Stimulated activated CD4-positive, alpha-beta T cell treated with anti-CD3 and anti-CD28 coated beads, Interleukin-1b, Interleukin-23, amount 100 ng/mL, for 1 hour (primary cell): ENCODE results near the gene TUBGCP5.
"Not testable (repeated sequence)": the region's sequence is repeated elsewhere in the genome, so short reads cannot be mapped to it uniquely, and the experiment has no call there.

Source experiments
- DNase-seq, 2 donors: peaks; one replicate each; pipeline ENCODE4 v3.0.0-alpha.2; 2020; ENCODE audit warnings: low read depth in 2 of 2

The TUBGCP5 gene

DNA sequence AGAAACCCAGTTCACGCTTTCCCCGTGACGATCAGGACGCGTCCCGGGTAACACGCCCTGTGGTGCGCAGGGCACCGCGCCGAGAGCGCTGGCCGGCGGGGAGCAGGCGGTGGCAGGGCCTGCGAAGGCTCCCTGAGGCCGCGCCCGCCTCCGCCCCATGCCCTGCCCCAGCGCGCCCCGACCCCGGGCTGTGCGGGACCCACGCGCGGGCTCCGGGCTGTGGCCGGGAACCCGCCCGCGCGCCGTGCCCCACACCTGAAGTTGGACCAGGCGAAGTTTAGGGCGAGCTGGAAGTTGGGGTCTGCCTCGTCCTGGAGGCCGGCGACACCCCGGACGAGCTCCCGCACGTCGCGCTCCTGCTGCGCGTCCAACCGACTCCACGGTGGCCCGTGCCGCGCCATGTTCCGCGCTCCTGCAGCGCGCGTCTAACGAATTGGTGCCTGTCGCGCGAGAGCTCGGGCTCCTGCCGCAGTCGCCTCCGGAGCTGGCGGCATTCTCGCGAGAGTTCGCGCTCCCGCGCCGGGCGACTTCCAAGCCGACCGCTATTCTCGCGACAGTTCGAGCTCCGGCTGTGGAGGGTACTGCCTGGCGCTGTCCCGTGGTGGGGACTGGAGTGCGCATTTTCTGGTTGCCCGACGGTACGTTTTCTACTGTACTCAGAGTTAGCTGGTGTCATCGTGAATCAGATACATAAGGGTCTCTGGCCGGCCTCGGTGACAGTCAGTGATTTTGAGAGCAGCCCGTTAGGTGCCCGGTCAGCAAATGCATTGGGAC lies at the start of gene TUBGCP5:
Gene TUBGCP5 (minus strand): TSS at position 427 of the 774 bp plus-strand sequence. CDS start 26 bp downstream, at position 401.
- DNase-seq, result peak; percentile 90 to 94

DNA sequence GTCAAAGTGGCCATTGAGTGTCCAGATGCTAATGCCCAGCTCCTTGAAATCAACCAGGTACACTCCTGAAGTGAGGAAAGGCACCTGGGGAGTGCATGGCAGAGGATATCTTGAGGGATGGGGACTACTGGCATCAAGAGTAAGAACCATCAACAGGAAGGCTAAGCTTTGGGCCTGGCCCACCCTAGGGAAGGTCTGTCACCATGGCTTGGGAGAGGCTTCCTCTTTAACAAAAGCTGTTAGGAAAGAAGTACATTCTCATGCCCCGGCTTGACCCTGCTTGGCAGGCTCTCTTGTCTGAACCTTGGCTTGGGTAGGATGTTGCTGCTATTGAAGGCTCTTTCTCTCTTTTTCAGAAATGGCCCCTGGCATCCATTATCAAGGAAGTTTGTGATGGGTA lies 43.7 kb upstream of the TUBGCP5 start:
- DNase-seq, result no peak

DNA sequence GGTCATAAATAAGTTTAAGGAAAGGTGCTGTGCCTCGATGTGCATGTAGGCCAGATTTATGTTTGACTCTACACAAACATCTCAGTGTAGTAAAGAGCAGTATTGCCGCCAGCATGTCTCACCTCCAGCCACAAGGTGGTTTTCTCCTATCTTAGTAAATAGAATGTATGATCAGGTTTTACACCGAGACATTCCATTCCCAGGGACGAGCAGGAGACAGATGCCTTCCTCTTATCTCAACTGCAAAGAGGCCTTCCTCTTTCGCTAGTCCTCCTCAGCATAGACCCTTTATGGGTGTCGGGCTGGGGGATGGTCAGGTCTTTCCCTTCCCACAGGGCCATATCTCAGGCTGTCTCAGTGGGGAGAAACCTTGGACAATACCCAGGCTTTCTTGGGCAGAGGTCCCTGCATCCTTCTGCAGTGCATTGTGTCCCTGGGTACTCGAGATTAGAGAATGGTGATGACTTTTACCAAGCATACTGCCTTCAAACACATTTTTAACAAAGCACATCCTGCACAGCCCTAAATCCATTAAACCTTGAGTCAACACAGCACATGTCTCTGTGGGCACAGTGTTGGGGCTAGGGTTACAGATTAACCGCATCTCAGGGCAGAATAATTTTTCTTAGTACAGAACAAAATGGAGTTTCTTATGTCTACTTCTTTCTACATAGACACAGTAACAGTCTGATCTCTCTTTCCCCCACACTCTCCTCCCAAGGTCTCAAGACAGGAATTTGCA lies 42.8 kb upstream of the TUBGCP5 start:
- not testable (repeated sequence) for DNase-seq

DNA sequence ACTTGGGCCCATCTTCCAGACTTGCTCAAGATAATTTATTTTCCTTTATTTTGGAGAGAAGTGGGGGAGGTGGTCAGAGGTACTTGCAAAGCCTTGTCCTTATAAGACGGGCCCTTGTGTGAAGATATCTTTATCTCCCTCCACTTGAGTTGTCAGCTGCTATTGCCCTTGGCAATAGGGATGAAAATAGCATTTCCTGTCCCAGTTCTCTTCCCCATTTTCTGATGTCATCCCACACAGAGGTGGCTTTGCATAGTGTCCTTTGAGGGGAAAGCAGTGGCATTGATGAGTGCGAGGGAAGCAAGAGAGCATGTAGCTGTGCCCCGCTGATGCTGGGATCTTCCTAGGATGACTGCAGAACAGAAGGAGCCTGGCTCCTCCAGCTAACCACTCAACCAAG lies 41.9 kb upstream of the TUBGCP5 start:
- no peak for DNase-seq

DNA sequence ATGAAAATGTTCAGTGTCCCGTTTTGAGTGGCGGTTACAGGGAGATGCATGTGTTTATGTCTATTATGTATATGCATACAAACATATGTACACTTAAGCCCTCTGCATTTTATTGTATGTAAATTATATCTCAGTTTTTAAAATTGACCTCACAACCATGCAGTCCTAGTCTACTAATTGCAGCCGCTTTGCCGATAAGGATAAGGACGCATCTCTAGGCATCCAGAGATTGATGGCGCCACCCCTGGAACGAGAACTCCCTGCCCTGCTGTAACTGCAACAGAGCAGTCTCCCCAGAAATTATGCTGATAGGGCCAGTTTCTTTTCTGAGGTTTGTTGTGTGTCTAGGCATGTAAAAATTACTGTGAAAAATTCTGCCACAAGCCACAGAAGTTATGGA lies 40.4 kb upstream of the TUBGCP5 start:
- DNase-seq, result no peak

DNA sequence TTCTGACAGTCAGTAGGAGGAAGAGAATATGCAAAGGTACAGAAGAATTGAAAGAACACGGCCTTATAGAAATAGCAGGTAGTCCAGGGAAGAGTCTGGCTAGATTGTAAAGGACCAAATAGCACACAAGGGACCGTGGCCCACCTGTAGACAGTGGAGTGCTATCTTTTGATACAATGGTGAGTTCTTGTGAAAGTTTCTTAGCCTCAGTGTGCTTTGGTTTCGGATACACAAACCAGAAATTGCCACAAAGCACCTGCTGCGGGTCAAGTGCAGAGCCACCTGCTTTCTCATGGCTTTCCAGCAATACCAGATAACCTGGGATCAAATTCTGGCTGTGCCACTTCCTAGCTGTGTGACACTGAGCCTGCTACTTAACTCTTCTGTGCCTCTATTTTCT lies 36.6 kb upstream of the TUBGCP5 start:
- DNase-seq, result no peak

DNA sequence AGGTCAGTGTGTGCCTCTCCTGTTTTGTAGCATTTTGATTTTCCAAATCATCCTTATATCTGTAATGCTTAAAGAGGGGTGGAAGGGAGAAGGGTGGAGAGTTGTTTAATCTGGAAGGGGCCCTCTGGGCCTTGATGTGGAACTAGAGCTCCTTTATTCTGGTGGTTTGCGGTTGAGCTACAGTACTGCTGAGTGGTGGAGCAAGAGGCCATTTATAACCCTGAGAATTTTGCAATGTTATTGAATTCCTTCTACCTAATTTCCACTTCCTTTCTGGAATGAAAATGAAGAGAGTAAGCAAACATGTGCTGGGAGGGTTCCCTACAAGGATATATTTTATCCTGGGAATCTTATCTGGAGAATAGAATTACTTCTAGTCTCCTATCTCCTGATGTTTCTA lies 35.3 kb upstream of the TUBGCP5 start:
- no peak for DNase-seq

DNA sequence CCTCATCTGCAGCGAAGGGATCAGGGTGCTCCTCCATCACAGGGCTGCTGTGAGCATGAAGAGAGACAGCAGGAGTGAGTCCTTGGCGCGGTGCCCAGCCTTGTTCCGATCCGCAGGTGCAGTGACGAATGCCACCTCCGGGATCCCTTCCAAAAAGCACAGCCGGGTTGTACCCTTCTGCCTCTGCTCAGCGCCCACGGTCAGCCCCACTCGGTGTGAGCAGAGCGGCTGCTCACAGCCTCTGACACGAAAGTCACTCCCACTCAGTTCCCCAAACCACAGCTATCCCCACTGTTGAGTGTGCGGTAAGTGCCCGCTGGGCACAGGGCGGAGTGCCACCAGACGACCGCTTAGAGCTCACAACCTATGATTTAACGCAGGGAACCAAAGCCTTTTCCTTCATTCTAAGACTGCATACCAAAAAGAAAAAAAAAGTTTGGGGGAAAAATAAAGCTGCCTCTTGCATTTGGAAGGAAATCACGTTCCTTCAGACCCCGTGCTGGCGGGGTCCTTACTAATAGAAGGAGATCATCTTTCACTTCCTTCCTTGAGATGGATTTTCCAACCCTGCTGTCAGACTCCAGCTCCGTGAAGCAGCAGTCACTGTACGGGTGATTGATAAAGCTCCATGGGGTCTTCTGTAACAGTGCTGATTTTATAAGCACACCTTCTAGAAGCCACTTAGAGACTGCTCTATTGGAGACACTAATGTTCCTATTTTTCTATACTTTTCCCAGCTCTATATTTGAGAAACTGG lies 34.7 kb upstream of the TUBGCP5 start:
- no peak for DNase-seq

DNA sequence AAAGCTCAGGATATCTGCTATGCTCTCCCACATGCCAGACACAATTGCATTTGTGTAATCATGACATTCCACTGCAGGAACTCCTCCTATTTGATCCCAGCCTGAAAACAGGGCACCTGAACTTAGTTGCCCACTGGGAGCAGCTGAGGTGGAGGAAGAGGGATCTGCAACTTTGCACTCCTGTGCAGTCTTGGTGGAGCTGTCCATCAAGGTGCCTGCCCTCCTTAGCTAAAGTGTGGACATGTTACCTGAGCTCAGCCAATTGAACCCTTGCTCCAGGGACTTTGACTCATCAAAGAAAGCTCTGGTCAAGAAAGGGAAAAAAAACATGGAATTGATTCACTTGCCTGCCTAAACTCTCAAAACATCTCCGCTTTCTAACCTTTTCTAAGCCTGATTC lies 33.3 kb upstream of the TUBGCP5 start:
- DNase-seq, result no peak

DNA sequence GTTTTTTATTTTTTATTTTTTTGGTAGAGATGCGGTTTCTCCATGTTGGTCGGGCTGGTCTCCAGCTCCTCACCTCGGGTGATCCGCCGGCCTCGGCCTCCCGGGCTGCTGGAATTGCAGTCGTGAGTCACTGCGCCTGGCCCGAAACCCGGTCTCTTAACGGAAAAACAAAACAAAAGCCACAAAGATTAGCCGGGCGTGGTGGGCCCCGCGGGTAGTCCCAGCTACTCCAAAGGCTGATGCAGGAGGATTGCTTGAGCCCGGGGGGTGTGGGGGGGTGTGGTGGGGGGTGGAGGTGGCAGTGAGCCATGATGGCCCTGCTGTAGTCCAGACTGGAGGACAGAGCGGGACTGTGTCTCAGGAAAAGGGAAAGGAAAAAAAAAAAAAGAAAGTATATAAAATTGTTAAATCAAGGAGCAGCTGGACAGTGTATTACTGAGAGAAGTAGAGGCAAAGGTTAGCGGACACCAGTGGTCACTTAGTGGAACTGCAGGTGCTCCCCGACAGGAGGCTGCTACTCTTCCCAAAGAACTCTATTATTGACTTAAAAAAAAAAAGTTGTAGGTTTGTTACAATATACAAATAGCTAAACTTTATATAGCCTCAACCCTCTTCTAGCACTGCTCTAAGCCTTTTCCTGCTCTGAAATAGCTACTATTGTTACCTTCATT lies 30.3 kb upstream of the TUBGCP5 start:
- DNase-seq, result no peak

DNA sequence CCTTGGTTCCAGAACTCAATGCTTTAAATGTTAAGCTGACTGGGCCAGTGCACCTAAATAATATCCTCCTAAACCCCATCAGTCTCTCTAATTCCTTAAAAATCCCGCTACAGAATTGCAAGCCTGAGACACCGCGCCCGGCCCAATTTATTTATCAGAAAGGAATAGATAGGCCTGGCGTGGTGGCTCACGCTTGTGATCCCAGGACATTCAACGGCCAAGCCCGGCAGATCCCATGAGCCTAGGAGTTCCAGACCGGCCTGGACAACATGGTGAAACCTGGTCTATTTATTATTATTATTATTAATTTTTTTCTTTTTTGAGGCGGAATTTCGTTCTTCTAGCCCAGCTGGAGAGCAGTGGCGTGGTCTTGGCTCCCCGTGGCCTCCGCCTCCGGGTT lies 28.0 kb upstream of the TUBGCP5 start:
- DNase-seq, result no peak

DNA sequence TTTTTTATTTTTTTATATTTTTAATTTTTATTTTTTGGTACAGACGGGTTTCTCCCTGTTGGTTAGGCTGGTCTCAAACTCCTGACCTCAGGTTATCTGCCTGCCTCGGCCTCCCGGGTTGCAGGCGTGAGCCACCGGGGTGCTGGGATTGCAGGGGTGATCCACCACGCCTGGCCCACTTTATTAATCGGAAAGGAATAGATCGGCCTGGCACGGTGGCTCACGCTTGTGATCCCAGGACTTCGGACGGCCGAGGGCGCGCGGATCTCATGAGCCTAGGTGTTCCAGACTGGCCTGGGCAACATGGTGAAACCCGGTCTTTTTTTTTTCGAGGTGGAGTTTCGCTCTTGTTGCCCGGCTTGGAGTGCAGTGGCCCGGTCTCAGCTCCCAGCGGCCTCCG lies 26.5 kb upstream of the TUBGCP5 start:
- no peak for DNase-seq

DNA sequence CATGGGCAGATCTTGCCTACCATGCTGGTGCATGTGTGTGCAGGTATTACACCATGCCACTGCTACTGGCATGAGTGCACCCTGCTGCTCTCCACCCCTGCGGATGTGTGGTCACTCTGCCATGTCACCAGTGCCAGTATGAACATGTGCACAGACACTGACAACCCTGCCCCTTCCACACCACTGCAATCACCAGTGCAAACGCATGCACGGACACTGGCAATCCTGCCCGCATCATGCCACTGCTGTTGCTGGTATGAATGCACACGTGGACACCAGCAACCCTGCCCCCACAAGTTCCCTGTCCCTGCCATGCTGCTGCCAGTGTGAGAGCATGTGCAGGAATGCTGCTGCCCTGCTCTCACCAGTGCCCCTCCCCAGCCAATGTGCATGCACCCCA lies 24.8 kb upstream of the TUBGCP5 start:
- no peak for DNase-seq

DNA sequence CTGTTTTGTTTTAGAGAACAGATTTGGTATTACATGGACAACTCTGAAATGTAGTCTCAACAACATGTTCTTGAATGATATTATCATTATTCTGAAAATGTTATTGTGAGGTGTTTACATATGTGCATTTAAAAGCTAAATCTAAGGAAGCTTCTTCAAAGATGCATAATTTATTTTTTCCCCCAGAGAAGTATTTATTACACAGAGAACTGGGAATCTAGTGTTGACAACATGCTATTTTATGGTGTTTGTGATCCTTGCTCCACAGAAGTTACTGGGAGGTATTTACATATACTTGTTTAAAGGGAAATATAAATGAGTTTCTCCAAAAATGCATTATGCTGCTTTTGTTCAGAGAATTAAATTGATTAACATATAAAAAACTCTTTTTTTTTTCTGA lies 18.3 kb upstream of the TUBGCP5 start:
- no peak for DNase-seq

DNA sequence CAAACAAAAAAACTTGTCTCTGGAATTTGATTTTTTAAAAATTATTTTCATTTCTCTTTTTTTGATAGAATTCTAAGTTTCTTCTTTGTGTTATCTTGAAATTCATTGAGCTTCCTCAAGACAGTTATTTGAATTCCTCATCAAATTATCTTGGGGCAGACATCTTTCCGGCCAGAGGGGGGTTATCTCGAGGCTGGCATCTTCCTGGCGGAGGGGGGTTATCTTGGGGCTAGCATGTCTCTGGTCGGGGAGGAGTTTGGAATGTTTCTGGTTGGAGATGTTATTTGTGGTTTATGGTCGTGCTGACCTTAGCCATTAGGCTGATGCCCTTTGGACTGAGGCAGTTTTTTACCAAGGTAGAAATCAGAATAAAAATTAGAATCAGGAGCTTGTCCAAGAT lies 15.9 kb upstream of the TUBGCP5 start:
- no peak for DNase-seq

DNA sequence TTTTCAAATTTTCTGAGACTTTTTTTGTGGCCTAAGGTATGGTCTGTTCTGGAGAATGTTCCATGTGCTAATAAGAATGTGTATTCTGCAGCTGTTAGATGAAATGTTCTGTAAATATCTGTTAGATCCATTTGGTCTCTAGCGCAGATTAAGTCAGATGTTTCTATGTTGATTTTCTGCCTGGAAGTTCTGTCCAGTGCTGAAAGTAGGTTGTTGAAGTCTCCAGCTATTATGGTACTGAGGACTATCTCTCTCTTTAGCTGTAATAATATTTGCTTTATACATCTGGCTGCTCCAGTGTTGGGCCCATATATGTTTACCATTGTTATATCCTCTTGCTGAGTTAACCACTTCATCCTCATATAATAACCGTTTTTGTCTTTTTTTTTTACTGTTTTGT lies 13.2 kb upstream of the TUBGCP5 start:
- DNase-seq, result no peak

DNA sequence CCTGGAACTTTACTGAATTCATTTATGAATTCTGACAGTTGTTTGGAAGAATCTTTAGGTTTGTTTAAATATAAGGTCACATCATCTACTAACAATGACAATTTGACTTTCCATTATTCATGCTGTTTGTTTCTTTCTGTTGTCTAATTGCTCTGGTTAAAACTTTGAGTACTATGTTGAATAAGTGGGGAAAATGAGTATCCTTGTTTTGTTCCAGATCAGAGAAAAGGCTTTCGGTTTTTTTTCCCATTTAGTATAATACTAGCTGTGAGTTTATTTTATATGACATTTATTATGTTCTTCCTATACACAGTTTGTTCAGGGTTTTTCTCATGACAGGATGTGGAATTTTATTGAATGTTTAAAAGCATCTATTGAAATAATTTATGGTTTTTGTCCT lies 11.3 kb upstream of the TUBGCP5 start:
- DNase-seq, result no peak

DNA sequence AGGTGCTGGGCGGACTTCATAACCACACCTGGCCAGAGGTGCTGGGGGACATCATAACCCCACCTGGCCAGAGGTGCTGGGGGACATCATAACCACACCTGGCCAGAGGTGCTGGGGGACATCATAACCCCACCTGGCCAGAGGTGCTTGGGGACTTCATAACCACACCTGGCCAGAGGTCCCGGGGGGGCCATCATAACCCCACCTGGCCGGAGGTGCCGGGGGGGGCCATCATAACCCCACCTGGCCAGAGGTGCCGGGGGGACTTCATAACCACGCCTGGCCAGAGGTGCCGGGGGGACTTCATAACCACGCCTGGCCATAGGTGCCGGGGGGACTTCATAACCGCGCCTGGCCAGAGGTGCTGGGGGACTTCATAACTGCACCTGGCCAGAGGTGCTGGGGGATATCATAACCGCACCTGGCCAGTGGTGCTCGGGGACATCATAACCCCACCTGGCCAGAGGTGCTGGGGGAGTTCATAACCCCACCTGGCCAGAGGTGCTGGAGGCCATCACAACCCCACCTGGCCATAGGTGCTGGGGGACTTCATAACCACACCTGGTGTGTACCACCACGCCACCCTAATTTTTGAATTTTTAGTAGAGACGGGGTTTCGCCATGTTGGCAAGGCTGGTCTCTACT lies 10.7 kb upstream of the TUBGCP5 start:
- DNase-seq, result no peak

DNA sequence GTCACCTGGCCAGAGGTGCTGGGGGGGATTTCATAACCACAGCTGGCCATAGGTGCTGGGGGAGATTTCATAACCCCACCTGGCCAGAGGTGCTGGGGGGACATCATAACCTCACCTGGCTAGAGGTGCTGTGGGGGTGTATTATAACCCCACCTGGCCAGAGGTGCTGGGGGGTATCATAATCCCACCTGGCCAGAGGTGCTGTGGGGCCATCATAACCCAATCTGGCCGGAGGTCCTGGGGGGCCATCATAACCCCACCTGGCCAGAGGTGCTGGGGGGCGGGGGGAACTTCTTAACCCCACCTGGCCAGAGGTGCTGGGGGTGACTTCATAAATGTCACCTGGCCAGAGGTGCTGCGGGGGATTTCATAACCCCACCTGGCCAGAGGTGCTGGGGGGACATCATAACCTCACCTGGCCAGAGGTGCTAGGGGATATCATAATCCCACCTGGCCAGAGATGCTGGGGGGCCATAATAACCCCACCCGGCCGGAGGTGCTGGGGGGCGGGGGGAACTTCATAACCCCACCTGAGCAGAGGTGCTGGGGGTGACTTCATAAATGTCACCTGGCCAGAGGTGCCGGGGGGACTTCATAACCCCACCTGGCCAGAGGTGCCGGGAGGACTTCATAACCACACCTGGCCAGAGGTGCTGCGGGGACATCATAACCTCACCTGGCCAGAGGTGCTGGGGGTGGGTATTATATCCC lies 9.4 kb upstream of the TUBGCP5 start:
- not testable (repeated sequence) for DNase-seq

DNA sequence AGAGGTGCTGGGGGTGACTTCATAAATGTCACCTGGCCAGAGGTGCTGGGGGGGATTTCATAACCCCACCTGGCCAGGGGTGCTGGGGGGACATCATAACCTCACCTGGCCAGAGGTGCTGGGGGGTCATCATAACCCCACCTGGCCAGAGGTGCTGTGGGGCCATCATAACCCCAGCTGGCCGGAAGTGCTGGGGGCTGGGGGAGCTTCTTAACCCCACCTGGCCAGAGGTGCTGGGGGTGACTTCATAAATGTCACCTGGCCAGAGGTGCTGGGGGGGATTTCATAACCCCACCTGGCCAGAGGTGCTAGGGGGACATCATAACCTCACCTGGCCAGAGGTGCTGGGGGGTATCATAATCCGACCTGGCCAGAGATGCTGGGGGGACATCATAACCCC lies 4.6 kb upstream of the TUBGCP5 start:
- not testable (repeated sequence) for DNase-seq

DNA sequence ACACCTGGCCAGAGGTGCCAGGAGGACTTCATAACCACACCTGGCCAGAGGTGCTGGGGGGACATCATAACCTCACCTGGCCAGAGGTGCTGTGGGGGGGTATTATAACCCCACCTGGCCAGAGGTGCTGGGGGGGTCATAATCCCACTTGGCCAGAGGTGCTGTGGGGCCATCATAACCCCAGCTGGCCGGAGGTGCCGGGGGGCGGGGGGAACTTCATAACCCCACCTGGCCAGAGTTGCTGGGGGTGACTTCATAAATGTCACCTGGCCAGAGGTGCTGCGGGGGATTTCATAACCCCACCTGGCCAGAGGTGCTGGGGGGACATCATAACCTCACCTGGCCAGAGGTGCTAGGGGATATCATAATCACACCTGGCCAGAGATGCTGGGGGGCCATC lies 4.2 kb upstream of the TUBGCP5 start:
- not testable (repeated sequence) for DNase-seq
